Smooth muscle cell (in vitro differentiated cells): Measurements from ENCODE around the gene PDXK. TPM values are rescaled to one million over a fixed set of nuclear protein-coding genes. Genes with fewer than 3 reads are reported as not detected.

Source experiments
- DNase-seq: peaks from one replicate; lab custom pipeline; 2025; ENCODE audit not compliant: unreplicated experiment; lab: John Stamatoyannopoulos, UW
- H2AFZ ChIP-seq: fragments of 200-600 bp; sonication (generic); 2 replicates; pipeline ENCODE4 v1.6.0; 2016; ENCODE audit warnings: antibody characterized with exemption, low read depth, mild to moderate bottlenecking
- H3F3A ChIP-seq: fragments of 200-600 bp; sonication (generic); 2 replicates; pipeline ENCODE4 v1.6.0; 2017; ENCODE audit warnings: antibody characterized with exemption, low read depth
- H3K27ac ChIP-seq: fragments of 200-600 bp; sonication (generic); 2 replicates; pipeline ENCODE4 v1.5.1; 2016; ENCODE audit warnings: low read depth, mild to moderate bottlenecking
- H3K27me3 ChIP-seq: fragments of 200-600 bp; sonication (generic); 2 replicates; pipeline ENCODE4 v1.6.1; 2016; ENCODE audit warnings: low read depth, mild to moderate bottlenecking
- H3K36me3 ChIP-seq: fragments of 200-600 bp; sonication (generic); 2 replicates; pipeline ENCODE4 v1.5.1; 2016; ENCODE audit warnings: low read depth
- H3K4me1 ChIP-seq: fragments of 200-600 bp; sonication (generic); 2 replicates; pipeline ENCODE4 v1.5.1; 2016; ENCODE audit warnings: low read depth
- H3K4me2 ChIP-seq: fragments of 200-600 bp; sonication (generic); 2 replicates; pipeline ENCODE4 v1.6.0; 2016; ENCODE audit warnings: mild to moderate bottlenecking
- H3K4me3 ChIP-seq: fragments of 200-600 bp; sonication (generic); 2 replicates; pipeline ENCODE4 v1.5.1; 2016; ENCODE audit warnings: mild to moderate bottlenecking
- H3K79me2 ChIP-seq: fragments of 200-600 bp; sonication (generic); 2 replicates; pipeline ENCODE4 v1.6.0; 2016; ENCODE audit warnings: low read depth, mild to moderate bottlenecking
- H3K9ac ChIP-seq: fragments of 200-600 bp; sonication (generic); 2 replicates; pipeline ENCODE4 v1.6.0; 2016; ENCODE audit warnings: low read depth
- H3K9me3 ChIP-seq: fragments of 200-600 bp; sonication (generic); replicated peaks from 2 replicates; pipeline ENCODE4 v1.5.1; 2016; ENCODE audit warnings: low read depth
- H4K20me1 ChIP-seq: fragments of 200-600 bp; sonication (generic); 2 replicates; pipeline ENCODE4 v1.6.0; 2016; ENCODE audit warnings: low read depth
- CTCF ChIP-seq: fragments of 200-600 bp; sonication (generic); IDR thresholded peaks from 2 replicates; pipeline ENCODE4 v1.5.1; 2017; ENCODE audit warnings: borderline replicate concordance, mild to moderate bottlenecking, antibody characterized with exemption; ENCODE audit not compliant: insufficient read depth, poor library complexity, severe bottlenecking
- WGBS: methylation state at CpG from one replicate; pipeline ENCODE4 v1.1.7; 2016; ENCODE audit warnings: low lambda C conversion rate; 5-methylcytosine and 5-hydroxymethylcytosine counted together
- polyA plus RNA-seq: library from polyadenylated mRNA; unstranded; fragments of >200 nt; fragmentation: Nextera tagmentation; extraction: Ambion mirVana; gene quantifications from 2 replicates; pipeline ENCODE4 v1.2.1, GENCODE V29; 2016
- total RNA-seq: library from RNA; depleted of rRNA; stranded (reverse); fragments of >200 nt; gene quantifications from 2 replicates; pipeline ENCODE4 v1.2.3, GENCODE V29; 2014

The PDXK gene
- total and polyA plus RNA-seq, 2 experiments from 2014 or later, result 92.6 to 184 TPM

- no peak for DNase-seq
- Histone ChIP-seq H2AFZ (no peak overlapping the region), H3K9me3 (no peaks in the 10 kb centered on the region), H3K4me1 (peaks cover 6% of the 10 kb centered on the region), H3K27ac (no peak overlapping the region), H3K4me2 (no peak overlapping the region), H3K9ac (no peak overlapping the region), H3K79me2 (peaks cover 12% of the 10 kb centered on the region), H3K4me3 (no peak overlapping the region), H3K27me3 (no peaks in the 10 kb centered on the region), H4K20me1 (peaks cover 9% of the 10 kb centered on the region), H3F3A (no peaks in the 10 kb centered on the region), H3K36me3 (no peaks in the 10 kb centered on the region)
- 87% methylated on average over 5 of the region's 5 CpGs for WGBS
- no peak for TF ChIP-seq CTCF
Observed at GRCh38 chr21:43779660-43780059, 60.7 kb downstream of the PDXK start.

- DNase-seq, result no peak
- Histone ChIP-seq H2AFZ (no peak overlapping the region), H3K4me3 (no peak overlapping the region), H3K4me2 (no peak overlapping the region), H3K9me3 (no peaks in the 10 kb centered on the region), H3K27ac (no peak overlapping the region), H4K20me1 (no peaks in the 10 kb centered on the region), H3K79me2 (no peaks in the 10 kb centered on the region), H3K36me3 (no peaks in the 10 kb centered on the region), H3K4me1 (no peaks in the 10 kb centered on the region), H3F3A (no peaks in the 10 kb centered on the region), H3K9ac (no peak overlapping the region), H3K27me3 (no peaks in the 10 kb centered on the region)
- TF ChIP-seq CTCF, result no peak
- WGBS, result 74% methylated on average over 6 of the region's 6 CpGs
Observed at GRCh38 chr21:43781846-43782245, 62.9 kb downstream of the PDXK start.

GRCh38 chr21:43782431-43783097 lies 63.6 kb downstream of the PDXK start:
- TF ChIP-seq CTCF, result no peak
- H3K4me3 ChIP-seq, result no peak overlapping the region
- no peaks in the 10 kb centered on the region for H3K4me1 ChIP-seq
- no peaks in the 10 kb centered on the region for H3K36me3 ChIP-seq
- no peak overlapping the region for H3K9ac ChIP-seq
- no peak overlapping the region for H3K27ac ChIP-seq
- no peaks in the 10 kb centered on the region for H3K9me3 ChIP-seq
- H3K4me2 ChIP-seq, result no peak overlapping the region
- no peaks in the 10 kb centered on the region for H3K27me3 ChIP-seq
- 84% methylated on average over 5 of the region's 5 CpGs for WGBS
- no peaks in the 10 kb centered on the region for H3F3A ChIP-seq
- no peaks in the 10 kb centered on the region for H4K20me1 ChIP-seq
- no peaks in the 10 kb centered on the region for H3K79me2 ChIP-seq
- no peak overlapping the region for H2AFZ ChIP-seq
- DNase-seq, result no peak

- Histone ChIP-seq H3K4me3 (no peak overlapping the region), H3K4me1 (no peaks in the 10 kb centered on the region), H3K27ac (no peak overlapping the region), H3K9ac (no peak overlapping the region), H4K20me1 (no peaks in the 10 kb centered on the region), H3K9me3 (no peaks in the 10 kb centered on the region), H3K36me3 (no peaks in the 10 kb centered on the region), H3F3A (no peaks in the 10 kb centered on the region), H3K79me2 (no peaks in the 10 kb centered on the region), H3K27me3 (no peaks in the 10 kb centered on the region), H2AFZ (no peak overlapping the region), H3K4me2 (no peak overlapping the region)
- TF ChIP-seq CTCF, result no peak
- no peak for DNase-seq
- 90% methylated on average over 17 of the region's 17 CpGs for WGBS
Observed at GRCh38 chr21:43783098-43783700, 64.3 kb downstream of the PDXK start.
